K562 (cell line): Measurements from ENCODE around the gene NDUFAB1. TPM values are rescaled to one million over a fixed set of nuclear protein-coding genes. Genes with fewer than 3 reads are reported as not detected.
A peak's percentile ranks its signal among the peaks of the same experiment; 100 is the strongest.

Experiments used
- AFF4 ChIP-seq: sonication (generic); formaldehyde crosslinking; IDR thresholded peaks from 2 replicates; pipeline ENCODE4 v1.8.0; 2023; ENCODE audit warnings: mild to moderate bottlenecking, missing genetic modification reagents
- BHLHE40 ChIP-seq: IDR thresholded peaks from 2 replicates; pipeline ENCODE4 v1.6.1; 2011; ENCODE audit warnings: low read length, improper control_type of control experiment
- CBX2 ChIP-seq: fragments of 200-600 bp; sonication (generic); IDR thresholded peaks from one replicate; pipeline ENCODE4 v1.6.1; 2012; ENCODE audit warnings: mild to moderate bottlenecking, low read length, inconsistent platforms; ENCODE audit not compliant: insufficient read depth, poor library complexity, severe bottlenecking
- CBX3 ChIP-seq, 2 experiments: IDR thresholded peaks; 1 replicate in 1 of 2; 2 replicates in 1 of 2; pipeline ENCODE4 v1.6.1; 2012; ENCODE audit warnings: inconsistent platforms in 2 of 2, low read length in 2 of 2, borderline replicate concordance in 1 of 2, control low read depth in 1 of 2
- CCAR2 ChIP-seq: fragments of 200-400 bp; formaldehyde crosslinking; IDR thresholded peaks from 2 replicates; pipeline ENCODE4 v1.6.1; 2017; ENCODE audit warnings: mild to moderate bottlenecking, low read depth, low read length
- CREB3L1 ChIP-seq: fragments of 450-650 bp; IDR thresholded peaks from 2 replicates; pipeline ENCODE4 v1.6.1; 2014; ENCODE audit warnings: low read depth, mild to moderate bottlenecking, moderate library complexity, borderline replicate concordance
- FOXJ2 ChIP-seq: fragments of 200-800 bp; sonication (Bioruptor generic); IDR thresholded peaks from 2 replicates; pipeline ENCODE4 v1.6.1; 2016; ENCODE audit warnings: missing genetic modification characterization, missing compliant biosample characterization
- FOXM1 ChIP-seq, 2 experiments: fragments of 450-650 bp in 1 of 2; sonication (generic) in 1 of 2; formaldehyde crosslinking in 1 of 2; IDR thresholded peaks; 2 replicates each; pipeline versions ENCODE4 v1.6.1 to v1.9.0; 2017 to 2022; ENCODE audit warnings: low read depth in 2 of 2, mild to moderate bottlenecking in 2 of 2, missing genetic modification reagents in 1 of 2, moderate library complexity in 1 of 2
- JUN ChIP-seq, 2 experiments: sonication (generic) in 1 of 2; formaldehyde crosslinking in 1 of 2; IDR thresholded peaks; 2 replicates each; pipeline versions ENCODE4 v1.6.1 to v1.8.0; 2012 to 2022; ENCODE audit warnings: borderline replicate concordance in 2 of 2, mild to moderate bottlenecking in 2 of 2, improper control_type of control experiment in 1 of 2, low read depth in 1 of 2, low read length in 1 of 2, missing genetic modification reagents in 1 of 2
- MXI1 ChIP-seq: IDR thresholded peaks from 2 replicates; pipeline ENCODE4 v1.6.1; 2011; ENCODE audit warnings: low read depth, mild to moderate bottlenecking, improper control_type of control experiment, low read length
- NFXL1 ChIP-seq: fragments of 450-650 bp; formaldehyde crosslinking; IDR thresholded peaks from 2 replicates; pipeline ENCODE4 v1.4.0; 2021; ENCODE audit warnings: mild to moderate bottlenecking
- NRF1 ChIP-seq, 2 experiments: fragments of 450-650 bp; IDR thresholded peaks in 1 of 2; conservative IDR thresholded peaks in 1 of 2; 2 replicates each; pipeline ENCODE4 v1.6.1; 2014; ENCODE audit warnings: mild to moderate bottlenecking in 2 of 2
- SMAD3 ChIP-seq: fragments of 450-650 bp; formaldehyde crosslinking; conservative IDR thresholded peaks from 2 replicates; pipeline ENCODE4 v1.4.0; 2020; ENCODE audit warnings: mild to moderate bottlenecking
- TEAD4 ChIP-seq, 2 experiments: sonication (generic) in 1 of 2; formaldehyde crosslinking in 1 of 2; IDR thresholded peaks; 2 replicates each; pipeline versions ENCODE4 v1.6.1 to v1.8.0; 2012 to 2022; ENCODE audit warnings: borderline replicate concordance in 1 of 2, inconsistent platforms in 1 of 2, low read length in 1 of 2, mild to moderate bottlenecking in 1 of 2, missing genetic modification reagents in 1 of 2
- TRIM24 ChIP-seq, 2 experiments: fragments of 450-650 bp; IDR thresholded peaks; 2 replicates each; pipeline ENCODE4 v1.6.1; 2016
- USF2 ChIP-seq: sonication (generic); formaldehyde crosslinking; IDR thresholded peaks from 2 replicates; pipeline ENCODE4 v1.5.0; 2020; ENCODE audit warnings: missing genetic modification reagents
- ZBTB12 ChIP-seq: fragments of 250-450 bp; sonication (Bioruptor Pico); IDR thresholded peaks from 2 replicates; pipeline ENCODE4 v1.4.0; 2020
- polyA plus RNA-seq, 8 experiments: library from polyadenylated mRNA; depleted of rRNA in 4 of 8; stranded (reverse) in 5 of 8; unstranded in 3 of 8; fragments of >200 nt; fragmentation: Nextera tagmentation in 2 of 8; fragmentation: Illumina TruSeq in 1 of 8; extraction: Ambion mirVana in 2 of 8; extraction: Trizol in 1 of 8; gene quantifications; 2 replicates each; pipeline versions ENCODE4 v1.2.1 to v1.2.3, GENCODE V29; 2011 to 2014; ENCODE audit warnings: inconsistent platforms in 1 of 8, missing spikeins in 1 of 8
- total RNA-seq, 7 experiments: library from RNA; depleted of rRNA in 6 of 7; stranded (reverse); fragments of >200 nt in 6 of 7; fragmentation: Illumina TruSeq in 2 of 7; extraction: Trizol in 2 of 7; gene quantifications; 2 replicates each; pipeline versions ENCODE4 v1.2.1 to v1.2.3, GENCODE V29; 2011 to 2021; ENCODE audit warnings: low replicate concordance in 1 of 7

NDUFAB1 gene
- total and polyA plus RNA-seq, 9 of the 15 experiments (the other 6 are each of a cell fraction or from before 2014, with no cell fraction given) = 123 to 481 (median 238) TPM

- peak; percentile 77 for TF ChIP-seq AFF4 (CRISPR knock-in tag)
- peak; percentile 55 for TF ChIP-seq BHLHE40
- peak; percentile 39; the same call in 1 of the 2 replicates for TF ChIP-seq FOXM1 (IDR thresholded peaks at IDR 0.05; ENCODE audit: low read depth)
- TF ChIP-seq FOXM1 (CRISPR knock-in tag; IDR thresholded peaks at IDR 0.05; ENCODE audit: low read depth) = no peak; the same call in 1 of the 2 replicates
- TF ChIP-seq TRIM24 (IDR thresholded peaks at IDR 0.05) = peak in 1 of 2 experiments; percentile 36; a peak in 1 of 4 replicates
- peak; percentile 61; the same call in 1 of the 2 replicates for TF ChIP-seq SMAD3 (CRISPR knock-in tag)
- TF ChIP-seq CBX2 = no peak
- peak; percentile 59; the same call in 1 of the 2 replicates for TF ChIP-seq FOXJ2
- TF ChIP-seq MXI1 = peak; percentile 95
- TF ChIP-seq TEAD4 (IDR thresholded peaks at IDR 0.05; ENCODE audit: low read length) = peak; percentile 48
- TF ChIP-seq TEAD4 (CRISPR knock-in tag; IDR thresholded peaks at IDR 0.05; ENCODE audit: borderline replicate concordance) = no peak
- TF ChIP-seq CREB3L1 = peak; percentile 99
- TF ChIP-seq ZBTB12 (CRISPR knock-in tag) = peak; percentile 85
- TF ChIP-seq CCAR2 = no peak
- TF ChIP-seq CBX3 (IDR thresholded peaks at IDR 0.05; ENCODE audit: borderline replicate concordance in 1 of 2, low read length in 2 of 2) = peak in 1 of 2 experiments; percentile 46; a peak in 2 of 3 replicates
- peak; percentile 79 to 82 for TF ChIP-seq NRF1 (conservative IDR thresholded peaks at IDR 0.05 in 1 of 2, IDR thresholded peaks at IDR 0.05 in 1 of 2)
- TF ChIP-seq NFXL1 (CRISPR knock-in tag) = no peak
- TF ChIP-seq USF2 (CRISPR knock-in tag) = peak; percentile 91
- TF ChIP-seq JUN (IDR thresholded peaks at IDR 0.05; ENCODE audit: borderline replicate concordance, low read depth, low read length) = peak; percentile 55; the same call in 1 of the 2 replicates
- no peak; the same call in 1 of the 2 replicates for TF ChIP-seq JUN (CRISPR knock-in tag; IDR thresholded peaks at IDR 0.05; ENCODE audit: borderline replicate concordance)
These were observed 39.0 kb downstream of the NDUFAB1 start, which contains the start of the genes EARS2 and UBFD1 (continued) for GRCh38 chr16:23556881-23557778.
